Activated CD8-positive, alpha-beta memory T cell treated with anti-CD3 and anti-CD28 coated beads for 36 hours (primary cell): ENCODE measurements around the gene HACL1. TPM values are rescaled to one million over a fixed set of nuclear protein-coding genes. Genes with fewer than 3 reads are reported as not detected.

Source experiments
- CTCF ChIA-PET: fragments of 350-600 bp; sonication (Branson Sonifier 250); formaldehyde crosslinking; loops from one replicate; lab custom pipeline; 2021; ENCODE audit warnings: antibody characterized with exemption; lab: Charles Lee
- POLR2A ChIA-PET: fragments of 350-600 bp; sonication (Branson Sonifier 250); formaldehyde crosslinking; loops from one replicate; lab custom pipeline; 2021; ENCODE audit warnings: antibody characterized with exemption; lab: Charles Lee
- total RNA-seq, 2 experiments: library from RNA; stranded (reverse); gene quantifications; one replicate each; pipeline ENCODE4 v1.2.3, GENCODE V29; 2021

The HACL1 gene
- total RNA-seq, 2 experiments from 2014 or later: 30.7 to 35.6 TPM

DNA sequence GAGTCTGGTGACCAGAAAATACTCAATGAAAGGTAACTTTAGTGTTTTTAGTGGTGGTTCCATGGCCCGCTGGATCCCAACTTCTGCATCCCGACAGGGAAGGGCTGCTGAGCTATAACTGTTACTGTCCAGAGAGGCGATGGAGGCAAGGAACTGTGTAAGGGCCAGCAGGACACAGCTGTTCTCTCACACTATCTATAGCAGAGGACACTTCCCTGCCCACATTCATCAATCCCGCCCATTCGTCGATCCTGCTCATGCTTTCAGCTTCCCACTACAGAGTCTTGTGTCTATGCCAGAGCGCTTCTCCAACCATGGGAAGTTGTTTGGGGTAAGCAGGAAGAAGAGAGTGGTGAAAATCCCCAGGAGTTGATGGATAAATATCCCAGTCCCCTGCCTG is 88.3 kb downstream of the HACL1 start:
- POLR2A ChIA-PET: no interaction called here
- CTCF ChIA-PET: no interaction called here

GRCh38 chr3:15512166-15512565 is 89.2 kb downstream of the HACL1 start:
- ChIA-PET POLR2A (no interaction called here), CTCF (no interaction called here)

DNA sequence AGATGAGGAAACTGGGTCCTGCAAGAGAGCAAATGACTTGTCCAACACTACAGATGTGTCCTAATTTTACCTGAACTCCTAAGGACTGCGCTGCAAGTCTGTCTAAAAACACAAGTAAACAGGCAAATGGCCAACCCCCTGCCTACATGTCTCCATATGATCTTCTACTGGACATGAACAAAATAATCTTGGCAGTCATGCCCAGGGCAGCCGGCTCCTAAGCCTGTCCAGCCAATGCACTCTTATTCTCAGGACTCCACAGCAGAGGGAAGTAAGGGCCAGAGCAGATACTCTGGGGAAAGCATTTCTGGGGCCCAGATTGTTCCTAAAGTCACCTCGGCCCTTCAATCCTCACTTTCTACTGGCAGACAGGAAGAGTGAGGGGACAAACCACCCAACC is 90.2 kb downstream of the HACL1 start:
- ChIA-PET CTCF (no interaction called here), POLR2A (no interaction called here)

Other genes with a start within 250 kb of the HACL1 start
- gene METTL6, start 174.0 kb downstream of the HACL1 start, total RNA-seq: 10 to 100 TPM; 22.2 to 23.3 TPM
- gene EAF1, start 174.0 kb downstream of the HACL1 start, total RNA-seq: 10 to 100 TPM; 23.1 to 23.9 TPM
- gene COLQ, start 79.9 kb downstream of the HACL1 start, total RNA-seq: under 1 TPM; 0.63 to 0.84 TPM
- gene BTD, start 176 bp upstream of the HACL1 start, total RNA-seq: 1 to 10 TPM; 3.6 to 4.3 TPM
- gene ANKRD28, start 196.4 kb upstream of the HACL1 start, total RNA-seq: 10 to 100 TPM; 42.0 to 44.1 TPM